Panc1 (cell line): Measurements from ENCODE around the gene SIRT7.

Experiments used
- CTCF ChIP-seq: fragments of 450-650 bp; IDR thresholded peaks from 2 replicates; pipeline ENCODE4 v1.5.1; 2017; ENCODE audit warnings: mild to moderate bottlenecking
- TF ChIP-seq, protein P1 (sequence below), 2 experiments: IDR thresholded peaks; 2 replicates each; pipeline ENCODE4 v1.6.1; 2011 to 2012; ENCODE audit warnings: low read depth in 2 of 2, control low read depth in 1 of 2, low read length in 1 of 2, mild to moderate bottlenecking in 1 of 2, moderate library complexity in 1 of 2; ENCODE audit not compliant: insufficient read depth in 1 of 2

GRCh38 chr17:81901167-81902022 is 16.6 kb downstream of the SIRT7 start:
- TF ChIP-seq, protein P1, sequence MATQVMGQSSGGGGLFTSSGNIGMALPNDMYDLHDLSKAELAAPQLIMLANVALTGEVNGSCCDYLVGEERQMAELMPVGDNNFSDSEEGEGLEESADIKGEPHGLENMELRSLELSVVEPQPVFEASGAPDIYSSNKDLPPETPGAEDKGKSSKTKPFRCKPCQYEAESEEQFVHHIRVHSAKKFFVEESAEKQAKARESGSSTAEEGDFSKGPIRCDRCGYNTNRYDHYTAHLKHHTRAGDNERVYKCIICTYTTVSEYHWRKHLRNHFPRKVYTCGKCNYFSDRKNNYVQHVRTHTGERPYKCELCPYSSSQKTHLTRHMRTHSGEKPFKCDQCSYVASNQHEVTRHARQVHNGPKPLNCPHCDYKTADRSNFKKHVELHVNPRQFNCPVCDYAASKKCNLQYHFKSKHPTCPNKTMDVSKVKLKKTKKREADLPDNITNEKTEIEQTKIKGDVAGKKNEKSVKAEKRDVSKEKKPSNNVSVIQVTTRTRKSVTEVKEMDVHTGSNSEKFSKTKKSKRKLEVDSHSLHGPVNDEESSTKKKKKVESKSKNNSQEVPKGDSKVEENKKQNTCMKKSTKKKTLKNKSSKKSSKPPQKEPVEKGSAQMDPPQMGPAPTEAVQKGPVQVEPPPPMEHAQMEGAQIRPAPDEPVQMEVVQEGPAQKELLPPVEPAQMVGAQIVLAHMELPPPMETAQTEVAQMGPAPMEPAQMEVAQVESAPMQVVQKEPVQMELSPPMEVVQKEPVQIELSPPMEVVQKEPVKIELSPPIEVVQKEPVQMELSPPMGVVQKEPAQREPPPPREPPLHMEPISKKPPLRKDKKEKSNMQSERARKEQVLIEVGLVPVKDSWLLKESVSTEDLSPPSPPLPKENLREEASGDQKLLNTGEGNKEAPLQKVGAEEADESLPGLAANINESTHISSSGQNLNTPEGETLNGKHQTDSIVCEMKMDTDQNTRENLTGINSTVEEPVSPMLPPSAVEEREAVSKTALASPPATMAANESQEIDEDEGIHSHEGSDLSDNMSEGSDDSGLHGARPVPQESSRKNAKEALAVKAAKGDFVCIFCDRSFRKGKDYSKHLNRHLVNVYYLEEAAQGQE (IDR thresholded peaks at IDR 0.05; ENCODE audit: insufficient read depth in 1 of 2, low read depth in 2 of 2, low read length in 1 of 2): no peak
- TF ChIP-seq CTCF: no peak
